NCI-H446 (cell line): Measurements from ENCODE around the gene EPN2.

Experiments used
- DNase-seq, 2 experiments: peaks; one replicate each; lab custom pipeline; 2025; lab: John Stamatoyannopoulos, UW

EPN2 gene

GRCh38 chr17:19311421-19312215 lies 74.5 kb downstream of the EPN2 start:
- no peak for DNase-seq

GRCh38 chr17:19312406-19312805 lies 75.2 kb downstream of the EPN2 start:
- no peak for DNase-seq

- no peak for DNase-seq
Measured at GRCh38 chr17:19313066-19313745, 76.0 kb downstream of the EPN2 start.

GRCh38 chr17:19313746-19314651 lies 76.8 kb downstream of the EPN2 start:
- DNase-seq: no peak

- no peak for DNase-seq
Measured at GRCh38 chr17:19315104-19315503, 77.9 kb downstream of the EPN2 start.

- no peak for DNase-seq
Measured at GRCh38 chr17:19316761-19317358, 79.7 kb downstream of the EPN2 start.

- DNase-seq: no peak
Measured at GRCh38 chr17:19317359-19318095, 80.4 kb downstream of the EPN2 start.

GRCh38 chr17:19318611-19319010 lies 81.4 kb downstream of the EPN2 start:
- no peak for DNase-seq

- DNase-seq: no peak
Measured at GRCh38 chr17:19319771-19320505, 82.8 kb downstream of the EPN2 start.

GRCh38 chr17:19320876-19321275 lies 83.7 kb downstream of the EPN2 start:
- DNase-seq: no peak

- no peak for DNase-seq
Measured at GRCh38 chr17:19321481-19322128, 84.4 kb downstream of the EPN2 start.

GRCh38 chr17:19322129-19322505 lies 85.0 kb downstream of the EPN2 start:
- no peak for DNase-seq

- DNase-seq: no peak
Measured at GRCh38 chr17:19322861-19323260, 85.7 kb downstream of the EPN2 start.

- no peak for DNase-seq
Measured at GRCh38 chr17:19325542-19325941, 88.4 kb downstream of the EPN2 start.

- no peak for DNase-seq
Measured at GRCh38 chr17:19327031-19327783, 90.0 kb downstream of the EPN2 start.

- no peak for DNase-seq
Measured at GRCh38 chr17:19328441-19329061, 91.4 kb downstream of the EPN2 start.

- DNase-seq: no peak
Measured at GRCh38 chr17:19329136-19329535, 92.0 kb downstream of the EPN2 start.

- DNase-seq: no peak
Measured at GRCh38 chr17:19329839-19330238, 92.7 kb downstream of the EPN2 start.

- no peak for DNase-seq
Measured at GRCh38 chr17:19330271-19330670, 93.1 kb downstream of the EPN2 start.
